ENCODE results near the gene MPIG6B.

DNA sequence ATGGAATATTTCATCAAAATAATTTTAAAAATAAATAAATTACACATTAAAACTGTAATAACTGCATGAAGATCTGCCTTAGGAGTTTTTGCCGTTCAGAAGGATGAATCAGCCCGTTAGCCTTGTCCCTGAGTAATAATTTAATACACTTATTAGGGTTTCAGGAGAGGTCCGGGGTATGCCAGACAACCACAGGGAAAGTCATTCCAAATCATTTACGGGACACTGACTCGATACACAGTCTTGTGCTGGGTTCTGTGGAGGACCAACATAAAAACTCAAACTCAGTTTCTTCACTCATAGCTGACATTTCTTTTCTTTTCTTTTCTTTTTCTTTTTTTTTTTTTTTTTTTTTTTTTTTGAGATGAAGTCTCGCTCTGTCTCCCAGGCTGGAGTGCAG, 17.2 kb upstream of the MPIG6B start:
- no peak for TF ChIP-seq CTCF (conservative IDR thresholded peaks at IDR 0.05 in 1 of 2, IDR thresholded peaks at IDR 0.05 in 1 of 2; ENCODE audit: low read depth in 1 of 2, low read length in 2 of 2)
- TF ChIP-seq EZH2 (IDR thresholded peaks at IDR 0.05; ENCODE audit: low read length, missing control alignments): no peak
